ENCODE results near the gene CXorf58.

DNA sequence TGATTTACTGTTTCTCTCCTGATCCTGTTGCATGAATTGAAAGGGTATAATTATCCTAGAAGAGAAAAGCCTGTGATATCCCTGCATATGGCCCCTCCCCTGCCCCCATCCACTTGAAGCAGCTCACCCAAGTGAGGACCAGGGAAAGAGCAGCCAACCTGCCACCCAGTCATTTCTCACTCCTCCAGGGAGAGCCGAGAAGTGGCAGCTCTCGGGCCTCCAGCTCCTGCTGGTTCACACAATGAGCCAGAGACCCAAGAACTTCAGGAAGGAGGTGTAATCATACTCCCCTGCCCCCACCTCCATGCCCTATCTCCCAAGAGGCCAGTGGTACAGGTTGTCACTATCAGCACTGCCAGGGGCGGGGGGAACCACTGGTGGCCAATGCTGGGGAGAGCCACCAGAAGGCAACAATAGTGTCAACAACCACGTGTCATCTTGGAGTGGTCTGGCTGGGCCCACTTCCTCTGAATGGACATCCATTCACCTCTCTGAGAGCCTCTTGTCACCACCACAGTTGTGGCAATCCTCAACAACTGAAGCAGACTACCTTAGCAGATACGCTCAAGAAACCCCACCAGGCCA lies 43.0 kb upstream of the CXorf58 start:
- TF ChIP-seq POLR2AphosphoS5 (IDR thresholded peaks at IDR 0.05; ENCODE audit: low read depth, low read length) (no peak), TAF1 (IDR thresholded peaks at IDR 0.05; ENCODE audit: borderline replicate concordance, insufficient read depth, low read length) (no peak)
- TF ChIP-seq, protein P1, sequence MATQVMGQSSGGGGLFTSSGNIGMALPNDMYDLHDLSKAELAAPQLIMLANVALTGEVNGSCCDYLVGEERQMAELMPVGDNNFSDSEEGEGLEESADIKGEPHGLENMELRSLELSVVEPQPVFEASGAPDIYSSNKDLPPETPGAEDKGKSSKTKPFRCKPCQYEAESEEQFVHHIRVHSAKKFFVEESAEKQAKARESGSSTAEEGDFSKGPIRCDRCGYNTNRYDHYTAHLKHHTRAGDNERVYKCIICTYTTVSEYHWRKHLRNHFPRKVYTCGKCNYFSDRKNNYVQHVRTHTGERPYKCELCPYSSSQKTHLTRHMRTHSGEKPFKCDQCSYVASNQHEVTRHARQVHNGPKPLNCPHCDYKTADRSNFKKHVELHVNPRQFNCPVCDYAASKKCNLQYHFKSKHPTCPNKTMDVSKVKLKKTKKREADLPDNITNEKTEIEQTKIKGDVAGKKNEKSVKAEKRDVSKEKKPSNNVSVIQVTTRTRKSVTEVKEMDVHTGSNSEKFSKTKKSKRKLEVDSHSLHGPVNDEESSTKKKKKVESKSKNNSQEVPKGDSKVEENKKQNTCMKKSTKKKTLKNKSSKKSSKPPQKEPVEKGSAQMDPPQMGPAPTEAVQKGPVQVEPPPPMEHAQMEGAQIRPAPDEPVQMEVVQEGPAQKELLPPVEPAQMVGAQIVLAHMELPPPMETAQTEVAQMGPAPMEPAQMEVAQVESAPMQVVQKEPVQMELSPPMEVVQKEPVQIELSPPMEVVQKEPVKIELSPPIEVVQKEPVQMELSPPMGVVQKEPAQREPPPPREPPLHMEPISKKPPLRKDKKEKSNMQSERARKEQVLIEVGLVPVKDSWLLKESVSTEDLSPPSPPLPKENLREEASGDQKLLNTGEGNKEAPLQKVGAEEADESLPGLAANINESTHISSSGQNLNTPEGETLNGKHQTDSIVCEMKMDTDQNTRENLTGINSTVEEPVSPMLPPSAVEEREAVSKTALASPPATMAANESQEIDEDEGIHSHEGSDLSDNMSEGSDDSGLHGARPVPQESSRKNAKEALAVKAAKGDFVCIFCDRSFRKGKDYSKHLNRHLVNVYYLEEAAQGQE (IDR thresholded peaks at IDR 0.05; ENCODE audit: insufficient read depth in 1 of 2, low read depth in 2 of 2, low read length in 2 of 2) = no peak

Measured in PFSK-1 (cell line).